Measurements from ENCODE around the gene CWC22. TPM values are rescaled to one million over a fixed set of nuclear protein-coding genes. Genes with fewer than 3 reads are reported as not detected.
A peak's percentile ranks its signal among the peaks of the same experiment; 100 is the strongest.
"Not testable (repeated sequence)": the region's sequence is repeated elsewhere in the genome, so short reads cannot be mapped to it uniquely, and the experiment has no call there.

Gene CWC22
- total RNA-seq, 6 donors from 2014 or later: 9.5 to 31.5 (median 17.3) TPM

GRCh38 chr2:179963626-179964025 lies 43.5 kb downstream of the CWC22 start:
- H3K27me3 ChIP-seq: no peaks in the 10 kb centered on the region
- H3K27ac ChIP-seq: no peak overlapping the region
- TF ChIP-seq POLR2A (IDR thresholded peaks at IDR 0.05) (no peak), CTCF (IDR thresholded peaks at IDR 0.05) (no peak), EP300 (IDR thresholded peaks at IDR 0.05) (no peak), POLR2AphosphoS5 (IDR thresholded peaks at IDR 0.05) (no peak)
- WGBS, 2 donors: 92 to 94% methylated on average over 4 of the region's 4 CpGs
- DNase-seq (peak in 1 of 2 donors; percentile 2), ATAC-seq (ENCODE audit: low FRiP score in 2 of 2) (peak in 1 of 2 donors; percentile 56)
- no peaks in the 10 kb centered on the region for H3K9me3 ChIP-seq
- H3K36me3 ChIP-seq: peaks cover 3 to 68% (median 19%) of the 10 kb centered on the region in 4 donors
- no peak overlapping the region for H3K4me3 ChIP-seq
- no peaks in the 10 kb centered on the region for H3K4me1 ChIP-seq

GRCh38 chr2:179958251-179958650 lies 48.8 kb downstream of the CWC22 start:
- H3K9me3 ChIP-seq; DNase-seq; H3K27me3 ChIP-seq; H3K27ac ChIP-seq; H3K4me3 ChIP-seq; ATAC-seq (ENCODE audit: low FRiP score in 2 of 2); H3K4me1 ChIP-seq: not testable (repeated sequence)
- H3K36me3 ChIP-seq: peaks cover 0 to 47% (median 14%) of the 10 kb centered on the region in 4 donors
- WGBS, 2 donors: 94 to 96% methylated on average over 4 of the region's 4 CpGs

GRCh38 chr2:179954026-179954425 lies 53.1 kb downstream of the CWC22 start:
- Histone ChIP-seq H3K4me3 (no peak overlapping the region), H3K27ac (no peak overlapping the region), H3K4me1 (no peaks in the 10 kb centered on the region), H3K9me3 (no peaks in the 10 kb centered on the region), H3K36me3 (peaks cover 3 to 67% (median 30%) of the 10 kb centered on the region in 4 donors), H3K27me3 (no peaks in the 10 kb centered on the region)
- no peak for TF ChIP-seq POLR2AphosphoS5 (IDR thresholded peaks at IDR 0.05)
- no peak for TF ChIP-seq POLR2A (IDR thresholded peaks at IDR 0.05)
- TF ChIP-seq EP300 (IDR thresholded peaks at IDR 0.05): no peak
- ATAC-seq (ENCODE audit: low FRiP score in 2 of 2) (no peak), DNase-seq (no peak)
- WGBS, 2 donors: 65 to 77% methylated on average over 4 of the region's 4 CpGs

GRCh38 chr2:179953359-179953758 lies 53.7 kb downstream of the CWC22 start:
- DNase-seq (no peak), ATAC-seq (ENCODE audit: low FRiP score in 2 of 2) (no peak)
- Histone ChIP-seq H3K4me1 (no peaks in the 10 kb centered on the region), H3K27me3 (no peaks in the 10 kb centered on the region), H3K9me3 (no peaks in the 10 kb centered on the region), H3K27ac (no peak overlapping the region), H3K36me3 (peaks cover 3 to 67% (median 30%) of the 10 kb centered on the region in 4 donors), H3K4me3 (no peak overlapping the region)
- TF ChIP-seq CTCF (IDR thresholded peaks at IDR 0.05): no peak
- no peak for TF ChIP-seq POLR2A (IDR thresholded peaks at IDR 0.05)
- no peak for TF ChIP-seq EP300 (IDR thresholded peaks at IDR 0.05)
- no peak for TF ChIP-seq POLR2AphosphoS5 (IDR thresholded peaks at IDR 0.05)
- 96 to 100% methylated on average over 1 of the region's 1 CpG for WGBS, 2 donors

- Histone ChIP-seq H3K9me3 (no peaks in the 10 kb centered on the region), H3K4me1 (no peaks in the 10 kb centered on the region), H3K4me3 (no peak overlapping the region), H3K27me3 (no peaks in the 10 kb centered on the region), H3K36me3 (peaks cover 3 to 67% (median 30%) of the 10 kb centered on the region in 4 donors), H3K27ac (no peak overlapping the region)
- TF ChIP-seq POLR2A (IDR thresholded peaks at IDR 0.05) (no peak), POLR2AphosphoS5 (IDR thresholded peaks at IDR 0.05) (no peak), EP300 (IDR thresholded peaks at IDR 0.05) (no peak), CTCF (IDR thresholded peaks at IDR 0.05) (no peak)
- DNase-seq (no peak), ATAC-seq (ENCODE audit: low FRiP score in 2 of 2) (no peak)
- 89 to 95% methylated on average over 2 of the region's 2 CpGs for WGBS, 2 donors
These were observed 54.4 kb downstream of the CWC22 start for GRCh38 chr2:179952658-179953057.

- Histone ChIP-seq H3K36me3 (peaks cover 3 to 72% (median 34%) of the 10 kb centered on the region in 4 donors), H3K4me3 (no peak overlapping the region), H3K9me3 (no peaks in the 10 kb centered on the region), H3K4me1 (no peaks in the 10 kb centered on the region), H3K27me3 (no peaks in the 10 kb centered on the region), H3K27ac (no peak overlapping the region)
- 97 to 100% methylated on average over 1 of the region's 1 CpG for WGBS, 2 donors
- TF ChIP-seq EP300 (IDR thresholded peaks at IDR 0.05) (no peak), CTCF (IDR thresholded peaks at IDR 0.05) (no peak), POLR2A (IDR thresholded peaks at IDR 0.05) (no peak), POLR2AphosphoS5 (IDR thresholded peaks at IDR 0.05) (no peak)
- DNase-seq (no peak), ATAC-seq (ENCODE audit: low FRiP score in 2 of 2) (no peak)
These were observed 55.4 kb downstream of the CWC22 start for GRCh38 chr2:179951680-179952079.
